GM12878 (cell line): ENCODE measurements around the gene IMMT. TPM values are rescaled to one million over a fixed set of nuclear protein-coding genes. Genes with fewer than 3 reads are reported as not detected.

Experiments
- ATAC-seq: fragments of 200-7000 bp; cut with Tn5 transposase; 3 replicates; pipeline ENCODE4 v1.9.1; 2020; ENCODE audit warnings: mild to moderate bottlenecking, moderate library complexity
- BruUV-seq: library from RNA; stranded (reverse); fragments of 400-500 nt; replicated peaks from 2 replicates; lab custom pipeline; 2021; lab: Mats Ljungman, UMichigan
- CTCF ChIA-PET: fragments of 300-600 bp; sonication (Branson Sonifier 250); formaldehyde crosslinking; extraction: SDS; loops from one replicate; lab custom pipeline; 2021; ENCODE audit warnings: inconsistent platforms; lab: Yijun Ruan, JAX
- POLR2A ChIA-PET: fragments of 350-600 bp; formaldehyde crosslinking; extraction: SDS; loops from one replicate; lab custom pipeline; 2021; ENCODE audit warnings: inconsistent platforms; lab: Charles Lee
- RAD21 ChIA-PET: fragments of 300-600 bp; sonication (Branson Sonifier 250); formaldehyde crosslinking; loops from one replicate; lab custom pipeline; 2023; ENCODE audit warnings: antibody characterized with exemption; ENCODE audit not compliant: unreplicated experiment; lab: Charles Lee
- SMC1A ChIA-PET: fragments of 300-600 bp; sonication (Branson Sonifier 250); formaldehyde crosslinking; loops from one replicate; lab custom pipeline; 2023; ENCODE audit not compliant: unreplicated experiment, uncharacterized antibody; lab: Charles Lee
- DNase-seq: peaks from one replicate; pipeline ENCODE4 v3.0.0-alpha.2; 2011; ENCODE audit warnings: low read depth, low spot score
- FAIRE-seq: peaks from 3 replicates; lab custom pipeline; 2011; peaks lifted over from hg19 to GRCh38; lab: Jason Lieb, UNC
- H2AFZ ChIP-seq: 2 replicates; pipeline ENCODE4 v1.6.0; 2011; ENCODE audit warnings: low read depth, low read length, control low read depth; ENCODE audit not compliant: control insufficient read depth
- H3K27ac ChIP-seq: 2 replicates; pipeline ENCODE4 v1.5.1; 2011; ENCODE audit warnings: control low read depth; ENCODE audit not compliant: control insufficient read depth, insufficient read depth
- H3K27me3 ChIP-seq, 2 experiments: replicated peaks in 1 of 2; 2 replicates each; pipeline versions ENCODE4 v1.6.0 to v1.6.1; 2011; ENCODE audit warnings: low read length in 1 of 2; ENCODE audit not compliant: control insufficient read depth in 2 of 2, insufficient read depth in 2 of 2
- H3K36me3 ChIP-seq, 2 experiments: 2 replicates each; pipeline ENCODE4 v1.5.1; 2011; ENCODE audit warnings: low read length in 1 of 2; ENCODE audit not compliant: control insufficient read depth in 2 of 2, insufficient read depth in 2 of 2
- H3K4me1 ChIP-seq: 2 replicates; pipeline ENCODE4 v1.6.1; 2011; ENCODE audit warnings: mild to moderate bottlenecking, low read length, moderate library complexity, mixed read lengths; ENCODE audit not compliant: control insufficient read depth, insufficient read depth
- H3K4me2 ChIP-seq: 2 replicates; pipeline ENCODE4 v1.6.0; 2011; ENCODE audit warnings: control low read depth; ENCODE audit not compliant: control insufficient read depth, insufficient read depth
- H3K4me3 ChIP-seq: fragments of 200-600 bp; sonication (generic); 2 replicates; pipeline ENCODE4 v1.5.1; 2016
- H3K79me2 ChIP-seq: 2 replicates; pipeline ENCODE4 v1.6.0; 2011; ENCODE audit warnings: low read length; ENCODE audit not compliant: control insufficient read depth, insufficient read depth
- H3K9ac ChIP-seq: 2 replicates; pipeline ENCODE4 v1.8.0; 2011; ENCODE audit warnings: low read length, control low read depth, mixed read lengths; ENCODE audit not compliant: control insufficient read depth, insufficient read depth
- H3K9me3 ChIP-seq: replicated peaks from 3 replicates; pipeline ENCODE4 v1.5.1; 2011; ENCODE audit warnings: mild to moderate bottlenecking, low read length; ENCODE audit not compliant: control insufficient read depth, insufficient read depth
- H4K20me1 ChIP-seq: 2 replicates; pipeline ENCODE4 v1.6.0; 2011; ENCODE audit not compliant: control insufficient read depth, insufficient read depth
- ASH2L ChIP-seq: fragments of 300-600, 200-600 bp; sonication (generic); IDR thresholded peaks from 2 replicates; pipeline ENCODE4 v1.6.1; 2017; ENCODE audit warnings: low read depth, mild to moderate bottlenecking, borderline replicate concordance
- CHD4 ChIP-seq: fragments of 200-600 bp; sonication (generic); IDR thresholded peaks from 2 replicates; pipeline ENCODE4 v1.6.1; 2016; ENCODE audit warnings: mild to moderate bottlenecking
- EP300 ChIP-seq, 2 experiments: fragments of 150-350 bp in 1 of 2; IDR thresholded peaks; 2 replicates each; pipeline ENCODE4 v1.6.1; 2011 to 2012; ENCODE audit warnings: low read depth in 2 of 2, low read length in 2 of 2, borderline replicate concordance in 1 of 2, improper control_type of control experiment in 1 of 2, inconsistent platforms in 1 of 2; ENCODE audit not compliant: control insufficient read depth in 1 of 2
- HDGF ChIP-seq: fragments of 450-650 bp; IDR thresholded peaks from 2 replicates; pipeline ENCODE4 v1.6.1; 2016; ENCODE audit warnings: antibody characterized with exemption
- NFYA ChIP-seq: IDR thresholded peaks from 2 replicates; pipeline ENCODE4 v1.6.1; 2011; ENCODE audit warnings: low read depth, mild to moderate bottlenecking, low read length, improper control_type of control experiment, borderline replicate concordance
- POLR2A ChIP-seq: IDR thresholded peaks from 2 replicates; pipeline ENCODE4 v1.6.1; 2011; ENCODE audit warnings: low read depth, mild to moderate bottlenecking, low read length
- RELA ChIP-seq: fragments of 450-650 bp; IDR thresholded peaks from 2 replicates; pipeline ENCODE4 v1.8.0; 2014; ENCODE audit warnings: borderline replicate concordance; ENCODE audit not compliant: partially characterized antibody
- SREBF1 ChIP-seq: IDR thresholded peaks from 2 replicates; pipeline ENCODE4 v1.6.1; 2012; ENCODE audit warnings: mild to moderate bottlenecking, low read length
- TCF12 ChIP-seq: IDR thresholded peaks from 2 replicates; pipeline ENCODE4 v1.6.1; 2011; ENCODE audit warnings: low read depth, mild to moderate bottlenecking, low read length
- YBX1 ChIP-seq: fragments of 450-650 bp; IDR thresholded peaks from 2 replicates; pipeline ENCODE4 v1.6.1; 2016; ENCODE audit warnings: antibody characterized with exemption
- WGBS: methylation state at CpG from one replicate; pipeline ENCODE4 v1.1.6; 2016; ENCODE audit warnings: low lambda C conversion rate; ENCODE audit not compliant: insufficient replicate concordance, insufficient coverage; ENCODE audit errors: missing lambda C conversion rate; 5-methylcytosine and 5-hydroxymethylcytosine counted together
- in situ Hi-C: fragments of 300-500 bp; cut with MboI; formaldehyde crosslinking; loops from 9 replicates; pipeline ENCODE4 v1.14.3; 2018; ENCODE audit warnings: mixed read lengths
- intact Hi-C: fragments of 100-400 bp; cut with micrococcal nuclease; formaldehyde crosslinking; loops from one replicate; pipeline ENCODE4 v1.14.2; 2022; ENCODE audit not compliant: unreplicated experiment
- polyA plus RNA-seq, 11 experiments: library from polyadenylated mRNA; depleted of rRNA in 4 of 11; unstranded in 6 of 11; stranded (reverse) in 5 of 11; fragments of >200 nt; fragmentation: Nextera tagmentation in 4 of 11; fragmentation: Illumina TruSeq in 1 of 11; extraction: Ambion mirVana in 4 of 11; extraction: Trizol in 1 of 11; gene quantifications; 1 replicate in 1 of 11; 2 replicates in 10 of 11; pipeline versions ENCODE4 v1.2.1 to v1.2.3, GENCODE V29; 2011 to 2016; ENCODE audit warnings: inconsistent platforms in 2 of 11, missing spikeins in 2 of 11, low read depth in 1 of 11
- total RNA-seq, 4 experiments: library from RNA; depleted of rRNA in 3 of 4; stranded (reverse); fragments of >200 nt in 3 of 4; fragmentation: Illumina TruSeq in 1 of 4; extraction: Trizol in 1 of 4; gene quantifications; 2 replicates each; pipeline versions ENCODE4 v1.2.1 to v1.2.3, GENCODE V29; 2013 to 2021
- TF ChIP-seq, protein P1 (sequence below): fragments of 450-650 bp; conservative IDR thresholded peaks from 2 replicates; pipeline ENCODE4 v1.6.1; 2017; ENCODE audit warnings: mild to moderate bottlenecking, moderate library complexity

Gene IMMT
- total and polyA plus RNA-seq, 10 of the 15 experiments (the other 5 are each of a cell fraction or from before 2014, with no cell fraction given) = 78.4 to 149 (median 98.7) TPM

DNA sequence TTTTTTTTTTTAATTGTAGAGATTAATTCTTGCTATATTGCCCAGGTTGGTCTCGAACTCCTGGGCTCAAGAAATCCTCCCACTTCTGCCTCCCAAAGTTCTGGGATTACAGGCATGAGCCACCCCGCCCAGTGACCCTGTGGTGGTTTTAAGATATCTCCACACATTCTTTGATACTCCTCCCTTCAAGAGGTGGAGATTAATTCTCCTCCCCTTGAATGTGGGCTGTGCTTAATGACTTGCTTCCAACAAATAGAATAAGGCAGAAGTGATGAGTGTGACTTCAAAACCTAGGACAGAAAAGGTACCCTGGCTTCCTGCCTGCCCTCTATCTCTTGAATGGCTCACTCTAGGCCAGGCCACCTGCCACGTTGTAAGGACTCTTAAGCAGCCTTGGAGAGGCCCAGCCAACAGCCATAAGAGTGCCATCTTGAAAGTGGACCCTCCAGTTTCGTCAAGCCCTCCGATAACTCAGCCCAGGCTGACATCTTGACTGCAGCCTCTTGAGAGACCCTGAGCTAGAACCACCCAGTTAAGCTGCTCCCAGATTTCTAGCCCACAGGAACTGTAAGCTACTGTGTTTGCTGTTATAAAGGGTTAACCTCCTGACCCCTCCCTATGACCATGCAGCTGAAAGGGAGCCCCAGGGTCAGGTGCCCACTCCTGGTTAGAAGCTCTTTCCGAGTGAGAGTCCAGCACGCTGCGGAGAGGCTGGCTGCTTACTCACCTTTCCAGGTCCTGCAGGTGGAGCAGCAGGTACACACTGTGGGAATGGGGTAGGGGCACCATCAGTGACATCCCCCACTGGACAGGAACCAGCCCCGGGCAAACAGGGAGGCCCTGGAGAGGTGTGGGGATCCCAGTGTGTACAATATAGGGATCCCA, 31.6 kb upstream of the IMMT start:
- Histone ChIP-seq H3K9ac (no peak overlapping the region), H4K20me1 (no peaks in the 10 kb centered on the region), H3K4me1 (peaks cover 32% of the 10 kb centered on the region), H3K27me3 (no peaks in the 10 kb centered on the region), H3K27ac (0 out of 2 replicates have a peak overlapping the region, but pooled peaks have one; percentile 11)
- ChIA-PET POLR2A (interaction anchor here (1.5 kb wide), 1 partner anchor 214 kb away, joined by 3 read pairs; the partner anchor contains the start of gene KDM3A), SMC1A (interaction anchor here (1.4 to 7.1 kb wide), 6 partner anchors 10 to 78 kb away, joined by 4 to 178 read pairs (median 14); no protein-coding TSS in a partner anchor)
- 92% methylated on average over 9 of the region's 9 CpGs for WGBS
- no peak for TF ChIP-seq CHD4
- TF ChIP-seq HDGF = no peak
- TF ChIP-seq, protein P1, sequence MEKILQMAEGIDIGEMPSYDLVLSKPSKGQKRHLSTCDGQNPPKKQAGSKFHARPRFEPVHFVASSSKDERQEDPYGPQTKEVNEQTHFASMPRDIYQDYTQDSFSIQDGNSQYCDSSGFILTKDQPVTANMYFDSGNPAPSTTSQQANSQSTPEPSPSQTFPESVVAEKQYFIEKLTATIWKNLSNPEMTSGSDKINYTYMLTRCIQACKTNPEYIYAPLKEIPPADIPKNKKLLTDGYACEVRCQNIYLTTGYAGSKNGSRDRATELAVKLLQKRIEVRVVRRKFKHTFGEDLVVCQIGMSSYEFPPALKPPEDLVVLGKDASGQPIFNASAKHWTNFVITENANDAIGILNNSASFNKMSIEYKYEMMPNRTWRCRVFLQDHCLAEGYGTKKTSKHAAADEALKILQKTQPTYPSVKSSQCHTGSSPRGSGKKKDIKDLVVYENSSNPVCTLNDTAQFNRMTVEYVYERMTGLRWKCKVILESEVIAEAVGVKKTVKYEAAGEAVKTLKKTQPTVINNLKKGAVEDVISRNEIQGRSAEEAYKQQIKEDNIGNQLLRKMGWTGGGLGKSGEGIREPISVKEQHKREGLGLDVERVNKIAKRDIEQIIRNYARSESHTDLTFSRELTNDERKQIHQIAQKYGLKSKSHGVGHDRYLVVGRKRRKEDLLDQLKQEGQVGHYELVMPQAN = no peak
- no peak for TF ChIP-seq RELA
- TF ChIP-seq POLR2A = no peak
- TF ChIP-seq YBX1 = no peak
- TF ChIP-seq TCF12 = no peak
- TF ChIP-seq EP300 (IDR thresholded peaks at IDR 0.05; ENCODE audit: borderline replicate concordance in 1 of 2, control insufficient read depth in 1 of 2, low read depth in 2 of 2, low read length in 2 of 2) = no peak
- TF ChIP-seq SREBF1 = no peak
- no peak for TF ChIP-seq ASH2L
- no peak for TF ChIP-seq NFYA
- TF ChIP-seq, all 136 proteins: peak for 0
- H3K9me3 ChIP-seq = no peaks in the 10 kb centered on the region
- no peaks in the 10 kb centered on the region for H3K79me2 ChIP-seq
- ATAC-seq = no peak
- FAIRE-seq = no peak
- no peaks in the 10 kb centered on the region for H3K36me3 ChIP-seq
- in situ Hi-C loops (no loop called here), intact Hi-C loops (loop anchor here (10.0 kb wide), 1 partner anchor 218 kb away; the partner anchor contains the start of gene KDM3A)
- BruUV-seq = no TSS peak
- H2AFZ ChIP-seq = no peak overlapping the region
- CTCF ChIA-PET = interaction anchor here (0.5 to 9.0 kb wide), 7 partner anchors 11 to 1822 kb away, joined by 3 to 278 read pairs (median 10); no protein-coding TSS in a partner anchor
- H3K4me2 ChIP-seq = no peak overlapping the region; the same call in 1 of the 2 replicates
- RAD21 ChIA-PET = interaction anchor here (0.7 to 10.1 kb wide), 7 partner anchors 11 to 215 kb away, joined by 3 to 181 read pairs (median 7); partner anchors contain the start of gene KDM3A
- H3K4me3 ChIP-seq = no peak overlapping the region
- no peak for DNase-seq
